GM18498 (cell line): ENCODE measurements around the gene BAIAP2L2.
"Not testable (repeated sequence)": the region's sequence is repeated elsewhere in the genome, so short reads cannot be mapped to it uniquely, and the experiment has no call there.

Experiments
- ATAC-seq: cut with Tn5 transposase; IDR thresholded peaks from one replicate; pipeline ENCODE4 v1.9.1; 2021; ENCODE audit warnings: mild to moderate bottlenecking, moderate library complexity; ENCODE audit not compliant: unreplicated experiment

BAIAP2L2 gene

GRCh38 chr22:38041760-38042487 is 68.6 kb downstream of the BAIAP2L2 start:
- ATAC-seq: no peak

DNA sequence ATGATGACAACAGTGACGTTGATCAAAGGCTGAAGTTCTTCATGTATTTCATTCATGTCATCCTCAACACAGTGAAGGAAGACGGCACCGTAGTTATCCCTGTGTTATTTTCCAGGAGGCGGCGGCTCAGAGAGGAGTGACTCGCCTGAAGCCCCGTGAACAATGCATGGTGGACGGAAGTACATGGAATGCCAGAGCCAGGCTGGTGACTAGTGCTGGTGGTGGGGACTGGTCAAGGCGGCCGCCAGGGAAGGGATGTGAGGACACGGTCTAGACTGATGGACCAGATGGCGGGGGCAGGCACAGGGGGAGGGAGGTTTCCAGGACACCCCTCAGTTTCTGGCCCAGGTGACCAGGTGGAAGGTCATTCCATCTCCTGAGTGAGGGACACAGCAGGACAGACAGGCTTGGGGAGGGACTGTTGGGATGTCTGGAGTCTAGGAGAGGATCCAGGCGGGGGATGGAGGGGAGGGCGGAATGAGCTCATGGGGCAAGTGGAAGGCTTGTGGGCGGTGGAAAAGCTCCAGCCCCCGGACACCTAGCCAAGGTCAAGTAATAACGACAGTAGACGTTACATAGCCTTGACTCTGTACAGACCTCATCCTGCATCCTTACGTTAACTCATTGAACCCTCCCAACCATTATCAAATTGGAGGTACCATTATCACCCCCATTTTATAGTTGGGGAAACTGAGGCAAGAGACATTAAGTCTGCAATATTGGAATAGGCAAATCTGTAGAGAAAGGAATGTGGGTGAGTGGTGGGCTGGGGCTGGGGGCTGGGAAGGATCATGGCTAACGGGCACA is 69.3 kb downstream of the BAIAP2L2 start:
- ATAC-seq: no peak

GRCh38 chr22:38038890-38039812 is 71.3 kb downstream of the BAIAP2L2 start:
- no peak for ATAC-seq

DNA sequence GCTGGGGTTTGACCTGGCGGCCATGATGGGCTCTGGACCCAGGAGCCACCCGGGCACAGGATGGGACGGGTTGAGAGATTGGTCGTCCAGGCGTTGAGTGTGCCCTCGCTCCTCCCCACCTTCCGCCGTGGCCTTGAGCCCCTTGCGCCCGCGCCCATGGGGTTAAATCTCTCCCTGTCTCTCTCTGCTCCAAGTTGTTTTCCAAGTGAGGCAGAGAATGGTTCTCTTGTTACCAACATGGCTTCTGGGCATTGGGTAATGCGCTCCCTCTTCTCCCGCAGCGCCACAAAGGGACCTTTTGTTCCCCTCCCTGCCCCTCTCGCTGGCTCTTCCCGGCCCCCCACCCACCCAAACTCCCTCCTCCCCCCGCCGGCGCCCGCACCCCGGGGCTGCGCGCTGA is 72.1 kb downstream of the BAIAP2L2 start:
- no peak for ATAC-seq

DNA sequence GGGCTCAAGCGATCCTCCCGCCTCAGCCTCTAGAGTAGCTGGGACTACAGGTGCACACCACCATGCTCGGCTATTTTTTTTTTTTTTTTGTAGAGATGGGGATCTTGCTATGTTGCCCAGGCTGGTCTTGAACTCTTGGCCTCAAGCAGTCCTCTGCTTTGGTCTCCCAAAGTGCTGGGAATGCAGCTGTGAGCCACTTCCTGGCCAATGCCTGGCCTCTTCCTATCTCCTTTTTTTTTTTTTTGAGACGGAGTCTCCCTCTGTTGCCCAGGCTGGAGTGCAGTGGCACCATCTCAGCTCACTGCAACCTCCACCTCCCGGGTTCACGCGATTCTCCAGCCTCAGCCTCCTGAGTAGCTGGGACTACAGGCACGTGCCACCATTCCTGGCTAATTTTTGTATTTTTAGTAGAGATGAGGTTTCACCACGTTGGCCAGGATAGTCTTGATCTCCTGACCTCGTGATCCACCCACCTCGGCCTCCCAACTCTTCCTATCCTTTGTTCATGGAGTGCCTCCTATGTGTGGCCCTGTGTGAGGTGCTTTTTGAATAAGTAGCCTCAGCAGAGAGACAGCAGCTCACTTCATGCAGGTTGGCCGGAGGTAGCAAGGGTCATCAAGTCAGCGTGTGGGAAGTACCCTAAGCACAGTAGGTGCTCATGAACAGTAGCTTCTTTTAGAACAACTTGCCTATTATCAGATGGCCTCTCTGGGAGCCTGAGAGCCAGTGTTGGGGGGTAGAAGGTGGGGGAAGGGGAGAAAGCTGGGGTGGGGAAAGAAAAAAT is 72.9 kb downstream of the BAIAP2L2 start:
- not testable (repeated sequence) for ATAC-seq

DNA sequence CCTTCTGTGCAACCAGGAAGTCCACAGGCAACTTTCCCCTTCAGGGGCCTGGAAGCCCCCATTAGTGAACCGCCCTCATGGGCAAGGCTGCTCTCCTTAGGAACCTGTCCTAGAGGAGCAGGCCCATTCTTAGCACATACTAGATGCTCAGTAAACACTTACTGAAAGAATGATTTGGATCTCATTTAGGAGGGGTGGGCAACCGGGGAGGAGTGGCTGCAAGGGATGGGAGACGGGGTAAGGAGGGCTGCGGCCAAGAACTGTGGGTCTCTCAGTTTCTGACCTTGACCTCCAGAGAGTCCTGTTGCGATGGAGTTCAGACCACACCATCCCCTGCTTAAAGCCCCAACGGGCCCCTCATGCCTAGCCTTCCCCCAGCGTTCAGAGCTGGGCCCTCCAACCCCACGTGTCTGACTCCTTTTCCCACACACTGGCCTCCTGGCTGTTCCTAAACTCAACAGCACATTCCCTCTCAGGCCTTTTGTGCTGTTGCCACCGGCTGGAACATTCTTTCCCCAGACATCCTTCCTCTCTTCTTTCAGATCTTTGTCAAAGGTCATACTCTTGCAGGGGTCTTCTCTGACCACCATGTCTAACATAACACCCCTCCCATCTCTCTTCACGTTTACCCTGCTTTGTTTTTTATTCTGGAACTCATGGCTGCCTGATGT is 74.0 kb downstream of the BAIAP2L2 start:
- no peak for ATAC-seq

DNA sequence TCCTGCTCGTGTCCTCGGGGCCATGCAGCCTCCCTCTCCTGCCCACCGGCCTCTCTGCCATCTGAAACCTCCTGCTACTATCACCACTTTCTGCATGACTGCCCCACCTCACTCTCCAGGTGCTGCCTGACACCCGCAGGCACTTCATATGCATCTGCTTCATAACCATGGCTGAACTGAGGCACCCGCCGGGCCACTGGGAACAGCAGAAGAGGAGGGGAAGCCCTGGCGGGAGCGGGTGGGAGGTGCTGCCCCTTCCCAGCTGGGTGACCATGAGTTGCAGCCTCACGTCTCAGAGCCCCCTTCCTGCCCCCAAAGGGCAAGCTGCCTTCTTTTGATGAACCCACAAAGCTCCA is 75.0 kb downstream of the BAIAP2L2 start:
- no peak for ATAC-seq
